NCI-H2171 (cell line): ENCODE data around the gene GAD1.

Experiments
- DNase-seq: peaks from one replicate; lab custom pipeline; 2025; lab: John Stamatoyannopoulos, UW

GAD1 gene

GRCh38 chr2:170846314-170846713 is 29.6 kb downstream of the GAD1 start:
- peak; percentile 65 for DNase-seq

- no peak for DNase-seq
These were observed 31.0 kb downstream of the GAD1 start for GRCh38 chr2:170847716-170848115.

- no peak for DNase-seq
These were observed 31.9 kb downstream of the GAD1 start for GRCh38 chr2:170848587-170848986.

- no peak for DNase-seq
These were observed 33.6 kb downstream of the GAD1 start for GRCh38 chr2:170850251-170850650.

- no peak for DNase-seq
These were observed 34.9 kb downstream of the GAD1 start for GRCh38 chr2:170851635-170852034.

GRCh38 chr2:170856066-170856465 is 39.4 kb downstream of the GAD1 start:
- no peak for DNase-seq

GRCh38 chr2:170862286-170862902 is 45.7 kb downstream of the GAD1 start:
- no peak for DNase-seq

GRCh38 chr2:170863087-170863486 is 46.4 kb downstream of the GAD1 start:
- DNase-seq = no peak

- no peak for DNase-seq
These were observed 52.3 kb downstream of the GAD1 start for GRCh38 chr2:170869036-170869435.

- no peak for DNase-seq
These were observed 52.8 kb downstream of the GAD1 start for GRCh38 chr2:170869461-170869860.

- DNase-seq = peak; percentile 70
These were observed 56.5 kb downstream of the GAD1 start for GRCh38 chr2:170873035-170873692.

- no peak for DNase-seq
These were observed 61.4 kb downstream of the GAD1 start for GRCh38 chr2:170878066-170878465.

- DNase-seq = no peak
These were observed 61.8 kb downstream of the GAD1 start for GRCh38 chr2:170878505-170878904.

- no peak for DNase-seq
These were observed 65.2 kb downstream of the GAD1 start for GRCh38 chr2:170881840-170882239.

- DNase-seq = no peak
These were observed 66.1 kb downstream of the GAD1 start for GRCh38 chr2:170882758-170883157.

- DNase-seq = no peak
These were observed 67.0 kb downstream of the GAD1 start for GRCh38 chr2:170883683-170884082.

- no peak for DNase-seq
These were observed 68.6 kb downstream of the GAD1 start for GRCh38 chr2:170885130-170885791.

GRCh38 chr2:170886386-170886785 is 69.7 kb downstream of the GAD1 start:
- no peak for DNase-seq

GRCh38 chr2:170887496-170887895 is 70.8 kb downstream of the GAD1 start:
- no peak for DNase-seq

- DNase-seq = no peak
These were observed 71.2 kb downstream of the GAD1 start for GRCh38 chr2:170887896-170888295.

- DNase-seq = no peak
These were observed 75.2 kb downstream of the GAD1 start for GRCh38 chr2:170891893-170892292.

- no peak for DNase-seq
These were observed 75.8 kb downstream of the GAD1 start for GRCh38 chr2:170892391-170892951.
